A549 (cell line): ENCODE data around the gene MICU2.

Experiments
- CBX8 ChIP-seq: fragments of 200-600 bp; sonication (generic); IDR thresholded peaks from 2 replicates; pipeline ENCODE4 v1.6.1; 2016
- EP300 ChIP-seq, 2 experiments: fragments of >200 bp; sonication (Bioruptor Twin); formaldehyde crosslinking; IDR thresholded peaks; 2 replicates in 1 of 2; 3 replicates in 1 of 2; pipeline ENCODE4 v1.6.1; 2016 to 2017
- USF2 ChIP-seq: fragments of 450-650 bp; IDR thresholded peaks from 2 replicates; pipeline ENCODE4 v1.6.1; 2014; ENCODE audit warnings: antibody characterized with exemption
- TF ChIP-seq, protein P1 (sequence below): fragments of >200 bp; sonication (Bioruptor Twin); formaldehyde crosslinking; IDR thresholded peaks from 3 replicates; pipeline ENCODE4 v1.5.1; 2016

GRCh38 chr13:21608961-21609360 is 5.0 kb upstream of the MICU2 start:
- TF ChIP-seq USF2 (no peak), CBX8 (no peak), EP300 (IDR thresholded peaks at IDR 0.05) (no peak)
- TF ChIP-seq, protein P1, sequence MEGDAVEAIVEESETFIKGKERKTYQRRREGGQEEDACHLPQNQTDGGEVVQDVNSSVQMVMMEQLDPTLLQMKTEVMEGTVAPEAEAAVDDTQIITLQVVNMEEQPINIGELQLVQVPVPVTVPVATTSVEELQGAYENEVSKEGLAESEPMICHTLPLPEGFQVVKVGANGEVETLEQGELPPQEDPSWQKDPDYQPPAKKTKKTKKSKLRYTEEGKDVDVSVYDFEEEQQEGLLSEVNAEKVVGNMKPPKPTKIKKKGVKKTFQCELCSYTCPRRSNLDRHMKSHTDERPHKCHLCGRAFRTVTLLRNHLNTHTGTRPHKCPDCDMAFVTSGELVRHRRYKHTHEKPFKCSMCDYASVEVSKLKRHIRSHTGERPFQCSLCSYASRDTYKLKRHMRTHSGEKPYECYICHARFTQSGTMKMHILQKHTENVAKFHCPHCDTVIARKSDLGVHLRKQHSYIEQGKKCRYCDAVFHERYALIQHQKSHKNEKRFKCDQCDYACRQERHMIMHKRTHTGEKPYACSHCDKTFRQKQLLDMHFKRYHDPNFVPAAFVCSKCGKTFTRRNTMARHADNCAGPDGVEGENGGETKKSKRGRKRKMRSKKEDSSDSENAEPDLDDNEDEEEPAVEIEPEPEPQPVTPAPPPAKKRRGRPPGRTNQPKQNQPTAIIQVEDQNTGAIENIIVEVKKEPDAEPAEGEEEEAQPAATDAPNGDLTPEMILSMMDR, result no peak
